ENCODE results near the gene ENAH.
"Not testable (repeated sequence)": the region's sequence is repeated elsewhere in the genome, so short reads cannot be mapped to it uniquely, and the experiment has no call there.

Gene ENAH

DNA sequence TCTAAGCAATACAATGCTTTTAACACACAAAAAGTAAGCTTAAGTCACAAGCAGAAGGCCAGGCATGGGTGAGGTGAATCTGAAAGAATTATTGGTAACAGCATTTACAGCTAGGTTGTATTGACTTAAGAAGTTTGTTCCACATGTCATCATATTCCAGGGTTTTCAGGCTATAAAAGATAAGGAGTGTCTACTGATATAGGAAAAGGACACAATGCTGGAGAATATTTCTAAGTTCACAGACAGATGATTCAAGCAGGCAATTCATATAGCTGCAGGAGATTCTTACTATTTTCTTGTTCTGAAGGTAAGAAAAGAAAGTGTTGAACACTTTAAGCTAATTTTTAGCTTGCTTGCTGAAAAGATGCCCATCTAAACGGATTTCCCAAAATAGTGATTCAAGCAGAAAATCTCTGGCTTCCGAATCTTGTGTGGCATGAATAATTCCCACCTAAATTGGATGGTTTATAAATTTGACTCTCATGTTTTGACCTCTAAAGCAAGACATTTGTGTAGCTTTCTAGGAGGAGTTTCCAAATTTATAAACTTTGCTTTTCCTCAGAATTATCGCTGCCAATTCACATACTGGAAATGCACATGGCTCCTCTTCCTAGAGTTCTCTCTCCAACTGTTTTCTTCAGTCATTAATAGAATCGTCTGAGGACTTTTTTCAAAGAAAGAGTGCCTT, 129.5 kb downstream of the ENAH start:
- no peak for DNase-seq

DNA sequence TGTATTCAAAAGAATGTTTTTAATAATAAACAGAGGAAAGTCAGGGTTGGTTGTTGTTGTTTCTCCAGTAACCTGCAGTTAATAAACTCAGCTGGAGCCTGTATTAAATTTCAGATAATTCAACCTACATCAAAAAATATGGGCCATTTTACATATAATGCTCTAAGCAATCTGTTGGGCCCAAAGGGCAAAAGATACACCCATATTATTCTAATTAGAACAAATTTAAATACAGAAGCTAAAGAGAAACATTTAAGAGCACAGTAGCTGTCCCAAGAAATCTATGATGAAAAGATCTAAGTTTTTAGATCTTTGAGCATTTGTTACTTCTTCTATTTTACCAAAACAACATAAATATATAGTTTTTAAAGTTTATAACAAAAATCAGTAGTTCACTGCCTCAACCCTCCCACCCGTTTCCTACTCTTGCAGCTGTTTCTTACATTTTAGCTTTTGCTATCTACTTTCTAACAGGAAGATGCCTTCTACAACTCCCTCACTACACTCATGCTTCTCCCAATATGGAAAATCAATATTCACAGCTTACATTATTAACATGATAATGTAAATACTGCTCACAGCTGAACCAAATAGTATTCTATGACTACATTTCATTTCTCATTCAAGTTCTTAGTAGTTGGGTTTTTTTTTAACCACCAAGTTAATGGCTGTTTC, 130.2 kb downstream of the ENAH start:
- DNase-seq = no peak

DNA sequence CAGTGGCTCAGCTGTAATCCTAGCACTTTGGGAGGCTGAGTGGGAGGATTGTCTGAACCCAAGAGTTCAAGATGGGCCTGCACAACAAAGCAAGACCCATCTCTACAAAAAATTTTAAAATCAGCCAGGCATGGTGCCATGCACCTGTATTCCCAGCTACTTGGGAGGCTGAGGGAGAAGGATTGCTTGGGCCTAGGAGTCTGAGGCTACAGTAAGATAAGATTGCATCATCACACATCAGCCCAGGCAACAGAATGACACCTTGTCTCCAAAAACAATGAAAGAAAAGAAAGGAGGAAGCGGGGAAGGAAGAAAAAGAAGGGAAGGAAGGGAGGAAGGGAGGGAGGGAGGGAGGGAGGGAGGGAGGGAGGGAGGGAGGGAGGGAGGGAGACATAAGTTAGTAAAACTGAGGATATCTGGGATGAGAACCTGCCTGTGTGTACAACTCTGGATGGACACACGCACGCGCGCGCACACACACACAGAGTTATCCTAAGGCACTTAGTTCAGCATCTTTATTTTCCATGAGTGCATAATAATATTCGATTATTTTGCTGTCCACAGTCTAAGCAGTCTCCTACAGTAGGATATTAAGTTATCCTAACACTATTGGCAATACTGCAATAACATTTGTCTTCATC, 132.2 kb downstream of the ENAH start:
- no peak for DNase-seq

- DNase-seq = no peak
Observed at GRCh38 chr1:225519166-225519863, 133.6 kb downstream of the ENAH start.

- DNase-seq = peak; percentile 52 to 73 (median 68)
Observed at GRCh38 chr1:225517697-225518096, 135.2 kb downstream of the ENAH start.

DNA sequence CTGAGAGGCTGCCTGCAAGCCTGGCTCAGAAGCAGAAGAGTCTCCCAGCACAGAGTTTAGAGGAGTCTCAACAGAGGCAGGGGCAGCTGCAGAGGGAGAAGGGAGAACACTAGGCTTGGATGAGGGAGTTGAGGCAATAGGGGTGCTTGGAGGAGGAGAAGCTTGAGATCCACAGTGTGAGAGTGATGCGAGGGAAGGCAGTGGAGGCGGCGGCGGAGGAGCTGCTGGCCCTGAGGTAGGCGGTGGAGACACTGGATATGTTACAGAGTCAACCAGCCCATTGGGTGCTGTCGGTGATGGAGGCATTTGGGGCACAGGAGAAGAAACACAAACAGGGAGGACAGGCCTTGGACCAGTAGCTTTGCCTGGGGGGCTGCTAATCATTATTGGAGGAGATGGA, 135.7 kb downstream of the ENAH start:
- no peak for DNase-seq

GRCh38 chr1:225514671-225515081, 138.2 kb downstream of the ENAH start:
- DNase-seq = no peak

DNA sequence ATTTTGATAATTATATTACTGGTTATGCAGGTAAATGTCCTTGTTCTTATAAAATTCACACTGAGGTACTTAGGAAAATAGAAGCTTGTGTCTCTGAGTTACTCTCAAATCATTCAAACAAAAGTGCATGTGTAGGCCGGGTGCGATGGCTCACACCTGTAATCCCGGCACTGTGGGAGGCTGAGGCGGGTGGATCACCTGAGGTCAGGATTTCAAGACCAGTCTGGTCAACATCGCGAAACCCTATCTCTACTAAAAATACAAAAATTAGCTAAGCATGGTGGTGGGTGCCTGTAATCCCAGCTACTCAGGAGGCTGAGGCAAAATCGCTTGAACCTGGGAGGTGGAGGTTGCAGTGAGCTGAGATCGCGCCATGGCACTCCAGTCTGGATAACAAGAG, 139.3 kb downstream of the ENAH start:
- not testable (repeated sequence) for DNase-seq

- no peak for DNase-seq
Observed at GRCh38 chr1:225511828-225512381, 141.0 kb downstream of the ENAH start.

DNA sequence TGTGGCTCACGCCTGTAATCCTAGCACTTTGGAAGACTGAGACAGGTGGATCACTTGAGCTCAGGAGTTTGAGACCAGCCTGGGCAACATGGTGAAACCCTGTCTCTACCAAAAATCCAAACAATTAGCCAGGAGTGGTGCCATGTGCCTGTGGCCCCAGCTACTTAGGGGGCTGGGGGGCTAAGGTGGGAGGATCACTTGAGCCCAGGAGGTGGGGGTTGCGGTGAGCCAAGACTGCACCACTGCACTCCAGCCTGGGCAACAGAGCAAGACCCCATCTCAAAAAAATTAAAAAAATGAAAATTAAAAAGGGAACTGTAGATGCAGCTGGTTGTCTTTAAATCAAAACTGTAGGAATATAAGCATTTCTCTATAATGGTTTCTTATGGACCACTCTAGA, 142.2 kb downstream of the ENAH start:
- not testable (repeated sequence) for DNase-seq

DNA sequence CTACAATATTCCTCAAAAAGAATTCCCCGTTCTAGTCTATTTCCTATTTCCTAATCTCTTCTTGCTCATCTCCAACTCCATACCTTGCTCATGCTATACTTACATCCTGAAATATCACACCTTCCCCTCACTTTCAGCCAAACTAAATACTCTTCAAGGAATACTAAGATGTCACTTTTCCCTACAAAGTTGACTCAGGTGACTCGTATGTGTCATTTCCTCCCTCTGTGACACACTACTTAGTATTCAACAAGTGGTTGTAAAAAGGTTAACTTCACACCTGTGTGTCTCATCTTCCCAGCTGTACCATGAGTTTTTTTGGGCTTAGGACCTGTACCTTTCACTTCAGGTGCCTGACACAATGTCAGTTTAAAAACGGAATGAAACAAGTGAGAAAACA, 143.2 kb downstream of the ENAH start:
- DNase-seq = no peak

DNA sequence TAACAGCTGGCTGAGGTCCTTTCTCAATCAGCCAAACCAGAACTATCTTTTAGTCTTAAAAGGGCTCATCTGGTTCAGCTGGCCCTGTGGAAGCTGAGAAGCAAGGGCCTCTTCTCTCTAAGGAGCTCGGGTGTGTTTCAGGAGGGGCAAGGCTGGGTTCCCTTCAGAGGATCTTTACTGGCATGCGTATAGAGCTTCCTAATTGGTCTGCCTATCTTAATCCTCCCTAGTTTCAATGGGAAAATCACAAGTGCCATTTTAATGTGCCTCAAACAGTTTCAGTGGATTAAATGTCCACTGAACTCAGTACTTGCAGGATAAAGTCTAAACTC, 143.6 kb downstream of the ENAH start:
- DNase-seq = no peak

- DNase-seq = peak; percentile 23 to 77 (median 38)
Observed at GRCh38 chr1:225508538-225509375, 144.2 kb downstream of the ENAH start.

DNA sequence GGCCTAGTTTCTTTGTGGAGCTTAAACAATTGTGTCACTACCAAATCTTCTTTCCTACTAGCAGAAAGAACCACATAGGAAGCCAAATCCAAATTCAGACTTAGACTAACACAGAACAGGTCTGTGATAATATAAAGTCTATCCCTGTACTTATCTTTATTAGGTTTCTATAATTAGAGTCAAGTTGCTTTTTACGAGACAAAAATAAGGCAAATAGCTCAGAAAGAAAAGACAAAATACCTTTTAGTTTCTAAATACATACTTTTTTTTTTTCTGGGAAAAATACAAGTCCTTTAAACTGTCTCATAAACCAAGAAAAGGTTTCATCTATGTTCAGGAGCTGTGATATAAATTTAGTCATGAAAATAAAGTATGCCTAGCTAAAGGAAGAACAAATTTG, 146.2 kb downstream of the ENAH start:
- no peak for DNase-seq

GRCh38 chr1:225504776-225505175, 148.1 kb downstream of the ENAH start:
- DNase-seq = no peak

- no peak for DNase-seq
Observed at GRCh38 chr1:225500624-225501192, 152.2 kb downstream of the ENAH start.

DNA sequence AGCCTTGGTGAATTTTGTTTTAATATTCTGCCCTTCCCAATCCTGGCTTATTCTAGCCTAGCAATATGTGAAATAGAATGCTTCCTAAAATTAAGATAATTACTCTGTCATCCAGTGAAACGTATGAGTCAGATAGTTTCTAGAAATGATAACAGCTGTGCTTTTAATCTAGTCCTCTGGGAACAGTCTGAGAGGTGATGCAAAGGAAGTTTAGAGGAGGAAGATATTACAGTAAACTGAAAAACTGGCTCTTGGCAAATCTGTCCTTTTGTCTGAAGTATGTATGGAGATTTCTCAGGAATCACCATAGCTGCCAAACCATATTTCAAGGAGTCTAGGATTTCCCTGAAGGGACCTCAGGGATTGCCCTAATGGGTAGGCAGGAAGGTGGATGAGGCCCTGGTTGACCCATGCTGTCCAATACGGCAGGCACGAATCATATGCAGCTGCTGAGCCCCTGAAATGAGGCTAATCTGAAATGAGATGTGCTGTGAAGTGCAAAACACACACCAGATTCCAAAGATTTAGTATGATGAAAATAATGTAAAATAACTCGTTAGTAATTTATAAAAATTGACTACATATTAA, 154.3 kb downstream of the ENAH start:
- no peak for DNase-seq

DNA sequence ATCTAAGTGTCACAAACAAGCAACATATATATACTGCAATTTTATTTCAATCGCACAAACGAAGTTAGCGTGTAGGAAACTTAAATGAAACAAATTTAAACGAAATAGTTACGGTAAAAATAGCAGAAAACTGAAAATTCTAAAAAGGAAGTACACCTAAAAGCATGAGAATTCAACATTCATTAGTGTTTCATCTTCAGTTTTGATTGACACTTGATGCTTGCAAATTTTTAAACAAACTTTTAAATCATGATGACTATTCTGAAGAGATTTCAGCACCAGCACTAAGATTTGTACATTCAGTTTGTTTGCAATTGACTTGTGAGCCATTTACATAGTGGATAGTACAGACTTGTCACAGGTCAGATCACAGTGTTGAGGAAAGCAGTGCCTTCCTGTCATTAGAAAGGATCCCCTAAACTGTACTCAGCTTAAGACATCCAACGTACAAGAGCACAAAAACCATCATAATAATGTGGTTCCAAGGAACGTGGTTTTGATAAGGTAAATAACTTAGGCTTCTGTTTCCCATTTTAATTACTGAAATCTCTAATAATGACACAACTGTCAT, 158.0 kb downstream of the ENAH start:
- no peak for DNase-seq

GRCh38 chr1:225493591-225494246, 159.2 kb downstream of the ENAH start:
- no peak for DNase-seq

DNA sequence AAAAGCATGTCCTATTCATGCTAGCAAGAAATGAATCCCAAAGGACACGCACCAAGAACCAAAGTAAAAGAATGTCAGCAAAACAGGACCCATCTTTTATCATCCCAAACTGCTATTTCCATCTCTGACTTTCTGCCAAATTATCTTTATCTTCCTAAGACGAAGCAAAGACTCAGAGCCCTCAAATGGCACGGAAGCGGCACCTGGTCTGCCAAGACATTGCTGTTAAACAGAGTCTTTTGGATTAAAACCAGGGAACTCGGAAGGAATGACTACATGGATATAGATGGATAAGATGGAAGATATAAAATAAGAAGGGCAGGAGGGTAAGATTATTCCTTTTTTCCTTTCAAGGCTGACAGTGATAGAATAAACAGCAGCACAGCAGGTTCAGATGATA, 164.2 kb downstream of the ENAH start:
- DNase-seq = no peak

- DNase-seq = no peak
Observed at GRCh38 chr1:225486856-225487255, 166.1 kb downstream of the ENAH start.
